ENCODE data around the gene TK2. TPM values are rescaled to one million over a fixed set of nuclear protein-coding genes. Genes with fewer than 3 reads are reported as not detected.

TK2 gene
- polyA plus RNA-seq (2011; rRNA removed) (29.5 and 36.3 TPM in 2 replicates), polyA plus RNA-seq (2017; fragmentation: RNase III; extraction: RNeasy Plus Mini Kit Qiagen cat#74134 plus additional on column Dnase treatment) (13.5 to 16.2 TPM (median 13.9 TPM) in 3 replicates), polyA minus RNA-seq (2011; rRNA and poly(A)+ RNA removed) (31.4 and 40.6 TPM in 2 replicates)
- polyA plus RNA-seq (2012; cell fraction: cytosol; rRNA removed): 9.1 and 11.1 TPM in 2 replicates
- polyA plus RNA-seq (2012; cell fraction: nucleus; rRNA removed): 11.3 and 15.0 TPM in 2 replicates

DNA sequence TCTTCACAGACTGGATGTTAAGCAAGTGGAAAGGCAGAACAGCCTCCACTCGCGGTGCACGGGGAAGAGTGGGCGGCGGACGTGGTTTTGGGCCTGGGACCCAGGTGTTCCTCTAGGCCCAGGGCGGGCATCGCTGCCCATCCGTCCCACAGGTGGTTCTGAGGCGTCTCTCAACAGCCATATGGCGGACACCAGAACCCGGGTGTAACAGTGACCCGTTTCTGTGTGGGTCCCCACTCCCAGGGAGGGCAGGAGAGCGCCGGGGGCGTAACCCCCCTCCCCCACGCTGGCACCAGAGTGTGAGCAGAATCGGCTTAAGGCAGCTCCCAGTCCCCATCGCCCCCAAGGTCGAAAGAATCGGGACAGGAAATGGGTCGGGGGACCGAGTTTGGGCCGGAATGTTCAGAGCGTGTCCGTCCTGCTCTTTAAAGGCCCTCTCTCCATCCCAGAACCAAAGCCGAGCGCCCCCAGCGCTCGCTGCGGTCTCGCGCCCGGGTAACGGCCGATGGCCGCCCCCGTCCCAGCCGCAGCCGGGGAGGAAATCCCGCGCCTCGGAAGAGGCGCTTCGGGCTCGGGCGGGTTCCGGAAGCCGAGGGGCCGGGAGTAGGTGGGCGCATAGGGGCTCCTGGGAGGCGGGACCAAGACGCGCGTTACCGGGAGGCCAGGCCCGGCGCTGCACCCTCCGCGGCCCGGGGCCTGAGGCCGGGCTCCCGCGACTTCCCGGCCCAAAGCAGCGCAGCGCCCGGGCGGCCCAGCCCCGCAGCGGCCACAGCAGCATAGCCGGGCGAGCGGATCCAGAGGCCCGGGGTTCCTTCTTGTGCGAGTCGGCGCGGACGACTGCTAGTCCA lies at the start of gene TK2:
Gene TK2, minus strand, starts transcription at position 839 of the 848 bp plus-strand sequence. Its CDS starts 61 bp downstream, at position 778.
- 20% methylated on average over 49 of the region's 80 CpGs for WGBS (ENCODE audit: missing lambda C conversion rate)
- ATAC-seq: peak; percentile 67 to 72
- ChIA-PET CTCF (interaction anchor here (0.6 to 5.4 kb wide), 3 partner anchors 14 to 38 kb away, joined by 3 to 26 read pairs (median 10); partner anchors contain the start of gene CMTM1), POLR2A (no interaction called here)
- peak in 1 of 2 experiments; percentile 65 for DNase-seq (ENCODE audit: low read depth in 1 of 2, low spot score in 1 of 2)
- no peak for FAIRE-seq
- Histone ChIP-seq H3K4me1 (peaks cover 40% of the 10 kb centered on the region), H3K27ac (peak within 1 kb of the TSS; percentile 98), H3K4me2 (peak within 1 kb of the TSS; percentile 92), H3K4me3 (peak within 1 kb of the TSS; percentile 79), H3K9me3 (no peaks in the 10 kb centered on the region)
- peak; percentile 46 for TF ChIP-seq POLR2A (IDR thresholded peaks at IDR 0.05; ENCODE audit: low read length)
- no peak for TF ChIP-seq POLR2AphosphoS2 (conservative IDR thresholded peaks at IDR 0.05; ENCODE audit: low read length)
- TF ChIP-seq PHF8 (IDR thresholded peaks at IDR 0.05; ENCODE audit: borderline replicate concordance, low read depth): peak; percentile 96
- TF ChIP-seq BHLHE40 (IDR thresholded peaks at IDR 0.05; ENCODE audit: low read depth, low read length): no peak
- no peak for TF ChIP-seq FOSB (CRISPR knock-in tag; IDR thresholded peaks at IDR 0.05)
- no peak for TF ChIP-seq SREBF2 (IDR thresholded peaks at IDR 0.05)
- TF ChIP-seq TP53 (CRISPR knock-in tag; IDR thresholded peaks at IDR 0.05): 0 out of 2 replicates have a peak, but pooled peaks have one; percentile 8
- TF ChIP-seq CHD4 (IDR thresholded peaks at IDR 0.05; ENCODE audit: borderline replicate concordance): 0 out of 2 replicates have a peak, but pooled peaks have one; percentile 8
- TF ChIP-seq EHF (CRISPR knock-in tag; IDR thresholded peaks at IDR 0.05): no peak
- TF ChIP-seq HOXB5 (CRISPR knock-in tag; IDR thresholded peaks at IDR 0.05): no peak
- TF ChIP-seq RFX5 (IDR thresholded peaks at IDR 0.05): no peak
- TF ChIP-seq, protein P1, sequence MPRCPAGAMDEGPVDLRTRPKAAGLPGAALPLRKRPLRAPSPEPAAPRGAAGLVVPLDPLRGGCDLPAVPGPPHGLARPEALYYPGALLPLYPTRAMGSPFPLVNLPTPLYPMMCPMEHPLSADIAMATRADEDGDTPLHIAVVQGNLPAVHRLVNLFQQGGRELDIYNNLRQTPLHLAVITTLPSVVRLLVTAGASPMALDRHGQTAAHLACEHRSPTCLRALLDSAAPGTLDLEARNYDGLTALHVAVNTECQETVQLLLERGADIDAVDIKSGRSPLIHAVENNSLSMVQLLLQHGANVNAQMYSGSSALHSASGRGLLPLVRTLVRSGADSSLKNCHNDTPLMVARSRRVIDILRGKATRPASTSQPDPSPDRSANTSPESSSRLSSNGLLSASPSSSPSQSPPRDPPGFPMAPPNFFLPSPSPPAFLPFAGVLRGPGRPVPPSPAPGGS (IDR thresholded peaks at IDR 0.05): 0 out of 3 replicates have a peak, but pooled peaks have one; percentile 31
- TF ChIP-seq JUN (IDR thresholded peaks at IDR 0.05): peak in 1 of 2 experiments; percentile 84; a peak in 4 of 5 replicates
- TF ChIP-seq, protein P2, sequence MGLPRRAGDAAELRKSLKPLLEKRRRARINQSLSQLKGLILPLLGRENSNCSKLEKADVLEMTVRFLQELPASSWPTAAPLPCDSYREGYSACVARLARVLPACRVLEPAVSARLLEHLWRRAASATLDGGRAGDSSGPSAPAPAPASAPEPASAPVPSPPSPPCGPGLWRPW (IDR thresholded peaks at IDR 0.05): no peak
- TF ChIP-seq NFE2L2 (conservative IDR thresholded peaks at IDR 0.05; ENCODE audit: low read length): no peak
- TF ChIP-seq RAD21 (conservative IDR thresholded peaks at IDR 0.05 in 1 of 2, IDR thresholded peaks at IDR 0.05 in 1 of 2): 0 out of 5 replicates have a peak, but pooled peaks of 1 of the 2 experiments have one; percentile 19
- no peak for TF ChIP-seq HEYL (CRISPR knock-in tag; IDR thresholded peaks at IDR 0.05)
- TF ChIP-seq, protein P3, sequence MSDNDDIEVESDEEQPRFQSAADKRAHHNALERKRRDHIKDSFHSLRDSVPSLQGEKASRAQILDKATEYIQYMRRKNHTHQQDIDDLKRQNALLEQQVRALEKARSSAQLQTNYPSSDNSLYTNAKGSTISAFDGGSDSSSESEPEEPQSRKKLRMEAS (IDR thresholded peaks at IDR 0.05): peak; percentile 46; the same call in 1 of the 2 replicates
- TF ChIP-seq CHD2 (IDR thresholded peaks at IDR 0.05; ENCODE audit: low read length, partially characterized antibody): no peak
- no peak for TF ChIP-seq CBX8 (IDR thresholded peaks at IDR 0.05)
- TF ChIP-seq, protein P4, sequence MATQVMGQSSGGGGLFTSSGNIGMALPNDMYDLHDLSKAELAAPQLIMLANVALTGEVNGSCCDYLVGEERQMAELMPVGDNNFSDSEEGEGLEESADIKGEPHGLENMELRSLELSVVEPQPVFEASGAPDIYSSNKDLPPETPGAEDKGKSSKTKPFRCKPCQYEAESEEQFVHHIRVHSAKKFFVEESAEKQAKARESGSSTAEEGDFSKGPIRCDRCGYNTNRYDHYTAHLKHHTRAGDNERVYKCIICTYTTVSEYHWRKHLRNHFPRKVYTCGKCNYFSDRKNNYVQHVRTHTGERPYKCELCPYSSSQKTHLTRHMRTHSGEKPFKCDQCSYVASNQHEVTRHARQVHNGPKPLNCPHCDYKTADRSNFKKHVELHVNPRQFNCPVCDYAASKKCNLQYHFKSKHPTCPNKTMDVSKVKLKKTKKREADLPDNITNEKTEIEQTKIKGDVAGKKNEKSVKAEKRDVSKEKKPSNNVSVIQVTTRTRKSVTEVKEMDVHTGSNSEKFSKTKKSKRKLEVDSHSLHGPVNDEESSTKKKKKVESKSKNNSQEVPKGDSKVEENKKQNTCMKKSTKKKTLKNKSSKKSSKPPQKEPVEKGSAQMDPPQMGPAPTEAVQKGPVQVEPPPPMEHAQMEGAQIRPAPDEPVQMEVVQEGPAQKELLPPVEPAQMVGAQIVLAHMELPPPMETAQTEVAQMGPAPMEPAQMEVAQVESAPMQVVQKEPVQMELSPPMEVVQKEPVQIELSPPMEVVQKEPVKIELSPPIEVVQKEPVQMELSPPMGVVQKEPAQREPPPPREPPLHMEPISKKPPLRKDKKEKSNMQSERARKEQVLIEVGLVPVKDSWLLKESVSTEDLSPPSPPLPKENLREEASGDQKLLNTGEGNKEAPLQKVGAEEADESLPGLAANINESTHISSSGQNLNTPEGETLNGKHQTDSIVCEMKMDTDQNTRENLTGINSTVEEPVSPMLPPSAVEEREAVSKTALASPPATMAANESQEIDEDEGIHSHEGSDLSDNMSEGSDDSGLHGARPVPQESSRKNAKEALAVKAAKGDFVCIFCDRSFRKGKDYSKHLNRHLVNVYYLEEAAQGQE (IDR thresholded peaks at IDR 0.05): no peak
- no peak for TF ChIP-seq RCOR1 (IDR thresholded peaks at IDR 0.05; ENCODE audit: low read depth, low read length)
- TF ChIP-seq, protein P5, sequence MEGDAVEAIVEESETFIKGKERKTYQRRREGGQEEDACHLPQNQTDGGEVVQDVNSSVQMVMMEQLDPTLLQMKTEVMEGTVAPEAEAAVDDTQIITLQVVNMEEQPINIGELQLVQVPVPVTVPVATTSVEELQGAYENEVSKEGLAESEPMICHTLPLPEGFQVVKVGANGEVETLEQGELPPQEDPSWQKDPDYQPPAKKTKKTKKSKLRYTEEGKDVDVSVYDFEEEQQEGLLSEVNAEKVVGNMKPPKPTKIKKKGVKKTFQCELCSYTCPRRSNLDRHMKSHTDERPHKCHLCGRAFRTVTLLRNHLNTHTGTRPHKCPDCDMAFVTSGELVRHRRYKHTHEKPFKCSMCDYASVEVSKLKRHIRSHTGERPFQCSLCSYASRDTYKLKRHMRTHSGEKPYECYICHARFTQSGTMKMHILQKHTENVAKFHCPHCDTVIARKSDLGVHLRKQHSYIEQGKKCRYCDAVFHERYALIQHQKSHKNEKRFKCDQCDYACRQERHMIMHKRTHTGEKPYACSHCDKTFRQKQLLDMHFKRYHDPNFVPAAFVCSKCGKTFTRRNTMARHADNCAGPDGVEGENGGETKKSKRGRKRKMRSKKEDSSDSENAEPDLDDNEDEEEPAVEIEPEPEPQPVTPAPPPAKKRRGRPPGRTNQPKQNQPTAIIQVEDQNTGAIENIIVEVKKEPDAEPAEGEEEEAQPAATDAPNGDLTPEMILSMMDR (IDR thresholded peaks at IDR 0.05): 0 out of 3 replicates have a peak, but pooled peaks have one; percentile 17
- TF ChIP-seq NR3C1 (IDR thresholded peaks at IDR 0.05): no peak
- no peak for TF ChIP-seq KDM5A (IDR thresholded peaks at IDR 0.05)
